ENCODE results near the gene CDKAL1.

DNA sequence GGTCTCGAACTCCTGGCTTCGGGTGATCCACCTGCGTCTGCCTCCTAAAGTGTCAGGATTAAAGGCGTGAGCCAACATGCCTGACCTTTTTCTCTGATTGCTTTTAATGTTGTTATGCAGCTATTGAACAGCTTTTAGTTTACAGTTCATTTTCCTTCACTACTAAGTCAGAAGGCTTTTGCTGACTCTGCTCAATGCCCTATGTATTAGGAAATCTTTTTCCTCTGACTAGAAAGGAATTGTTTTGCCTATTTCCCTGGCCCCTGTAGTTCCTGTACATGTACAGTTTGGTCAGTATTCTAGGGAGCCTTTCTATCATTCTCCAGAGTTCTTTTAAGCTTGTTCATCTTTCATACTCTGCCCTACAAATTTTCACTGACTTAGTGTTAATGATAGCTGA lies 280.2 kb downstream of the CDKAL1 start:
- TF ChIP-seq, protein P1, sequence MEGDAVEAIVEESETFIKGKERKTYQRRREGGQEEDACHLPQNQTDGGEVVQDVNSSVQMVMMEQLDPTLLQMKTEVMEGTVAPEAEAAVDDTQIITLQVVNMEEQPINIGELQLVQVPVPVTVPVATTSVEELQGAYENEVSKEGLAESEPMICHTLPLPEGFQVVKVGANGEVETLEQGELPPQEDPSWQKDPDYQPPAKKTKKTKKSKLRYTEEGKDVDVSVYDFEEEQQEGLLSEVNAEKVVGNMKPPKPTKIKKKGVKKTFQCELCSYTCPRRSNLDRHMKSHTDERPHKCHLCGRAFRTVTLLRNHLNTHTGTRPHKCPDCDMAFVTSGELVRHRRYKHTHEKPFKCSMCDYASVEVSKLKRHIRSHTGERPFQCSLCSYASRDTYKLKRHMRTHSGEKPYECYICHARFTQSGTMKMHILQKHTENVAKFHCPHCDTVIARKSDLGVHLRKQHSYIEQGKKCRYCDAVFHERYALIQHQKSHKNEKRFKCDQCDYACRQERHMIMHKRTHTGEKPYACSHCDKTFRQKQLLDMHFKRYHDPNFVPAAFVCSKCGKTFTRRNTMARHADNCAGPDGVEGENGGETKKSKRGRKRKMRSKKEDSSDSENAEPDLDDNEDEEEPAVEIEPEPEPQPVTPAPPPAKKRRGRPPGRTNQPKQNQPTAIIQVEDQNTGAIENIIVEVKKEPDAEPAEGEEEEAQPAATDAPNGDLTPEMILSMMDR (IDR thresholded peaks at IDR 0.05): no peak
- TF ChIP-seq POLR2A (IDR thresholded peaks at IDR 0.05): no peak
- TF ChIP-seq EP300 (IDR thresholded peaks at IDR 0.05): no peak

Data from tibial nerve (tissue), 4 donors.